IPS-NIHi11 (cell line): ENCODE measurements around the gene SLC4A2.

Experiments
- DNase-seq: peaks from one replicate; pipeline ENCODE4 v3.0.0; 2012; ENCODE audit warnings: mixed read lengths, low spot score

The SLC4A2 gene

GRCh38 chr7:151081170-151082101 is 22.0 kb downstream of the SLC4A2 start:
- no peak for DNase-seq

DNA sequence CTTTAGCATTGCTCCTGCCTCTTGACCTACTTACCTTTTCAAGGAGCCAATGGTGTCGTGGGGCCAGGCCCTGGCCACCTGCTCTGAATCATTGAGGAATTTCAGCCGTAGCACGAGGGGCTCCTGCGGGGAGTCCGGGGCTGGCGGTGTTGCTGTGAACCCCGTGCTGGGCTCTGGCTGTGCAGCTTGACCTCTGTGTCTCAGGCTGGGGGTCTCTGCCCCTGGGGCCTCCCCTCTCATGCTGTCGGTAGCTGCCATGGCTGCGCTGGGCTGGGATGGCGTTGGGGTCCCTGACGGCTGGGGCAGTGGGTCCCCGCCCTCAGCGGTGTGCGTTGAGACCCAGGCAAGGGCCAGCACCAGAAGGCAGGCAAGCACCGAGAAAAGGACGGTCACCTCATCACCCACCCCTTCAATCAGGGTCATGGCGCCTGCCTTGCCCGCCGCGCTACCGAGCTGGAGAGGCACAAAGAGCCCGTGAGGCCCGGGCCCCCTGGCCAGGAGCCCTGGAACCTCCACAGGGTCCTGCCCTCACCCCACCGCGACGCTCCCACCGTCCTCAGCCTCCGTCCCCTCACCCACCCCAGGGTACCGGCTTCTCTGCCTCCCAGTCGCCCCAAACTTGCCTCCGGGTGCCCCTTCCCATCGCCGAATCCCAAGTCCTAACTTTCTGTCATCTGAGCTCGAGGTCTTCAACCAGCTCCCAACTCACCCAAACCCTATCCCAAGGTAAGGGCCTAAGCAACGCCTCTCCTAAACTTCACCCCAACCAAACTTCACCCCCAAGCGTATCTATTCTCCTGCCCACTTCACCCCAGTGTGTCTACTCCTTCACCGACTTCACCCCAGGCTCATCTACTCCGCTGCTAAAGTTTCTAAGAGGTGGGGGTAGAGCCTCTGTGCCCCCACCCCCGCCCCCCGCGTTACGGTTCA is 23.0 kb downstream of the SLC4A2 start:
- DNase-seq: no peak

DNA sequence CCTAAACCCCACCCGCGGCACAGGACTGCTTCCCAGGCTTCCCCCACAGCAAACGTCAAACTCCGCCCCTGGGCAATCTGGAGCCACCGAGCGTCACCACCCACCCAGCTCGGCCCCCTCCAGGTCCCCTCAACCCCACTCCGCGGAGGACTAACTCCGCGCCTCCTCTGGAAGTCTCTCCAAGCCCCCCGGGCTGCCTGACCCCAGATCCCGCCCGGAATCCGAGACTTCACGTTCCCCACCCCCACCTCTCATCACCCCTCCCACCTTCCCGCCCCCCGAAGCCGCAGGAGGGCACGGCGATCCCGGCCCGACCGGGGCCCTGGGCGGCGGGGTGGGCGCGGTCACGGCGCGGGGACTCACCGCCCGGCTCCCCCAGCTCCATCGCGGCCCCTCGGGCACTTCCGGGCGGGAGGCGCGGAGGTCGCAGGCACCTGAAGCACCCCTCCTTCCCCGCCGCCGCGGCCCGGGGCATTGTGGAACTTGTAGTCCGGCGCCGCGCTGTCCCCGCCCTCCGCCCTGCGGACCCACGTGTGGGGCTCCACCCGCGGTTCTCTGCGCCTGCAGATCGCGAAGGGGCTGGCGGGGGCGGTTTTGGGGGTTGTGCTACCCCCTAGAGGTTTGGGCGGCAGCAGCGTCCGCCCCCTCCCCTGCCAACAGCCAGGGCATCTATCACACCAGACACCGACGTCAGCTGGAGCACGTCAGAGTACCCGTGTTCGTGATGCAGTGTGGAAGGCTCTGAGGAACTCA is 23.9 kb downstream of the SLC4A2 start, which contains the start of gene TMUB1:
TSS of gene TMUB1 (minus strand) at position 423 of the 753 bp plus-strand sequence. CDS start 930 bp downstream, outside the sequence.
- DNase-seq: peak; percentile 52

GRCh38 chr7:151083824-151084160 is 24.4 kb downstream of the SLC4A2 start:
- DNase-seq: no peak

DNA sequence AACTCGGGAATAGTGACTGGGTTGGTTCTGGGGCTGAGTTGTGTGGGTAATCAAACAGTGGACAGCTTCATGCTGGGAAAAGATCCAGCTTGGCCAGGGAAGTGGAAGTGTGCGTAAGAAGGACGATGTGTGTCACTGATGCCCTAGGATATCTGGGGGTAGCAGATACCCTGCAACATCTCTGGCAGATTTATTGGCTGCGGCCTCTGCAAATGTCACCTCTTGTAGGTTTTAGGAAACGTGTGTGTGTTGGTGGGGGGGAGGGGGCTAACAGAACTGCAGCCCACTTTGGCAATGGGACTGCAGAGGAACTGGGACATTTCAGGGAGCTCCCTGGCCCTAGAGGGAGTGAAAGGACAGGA is 25.9 kb downstream of the SLC4A2 start:
- DNase-seq: no peak

DNA sequence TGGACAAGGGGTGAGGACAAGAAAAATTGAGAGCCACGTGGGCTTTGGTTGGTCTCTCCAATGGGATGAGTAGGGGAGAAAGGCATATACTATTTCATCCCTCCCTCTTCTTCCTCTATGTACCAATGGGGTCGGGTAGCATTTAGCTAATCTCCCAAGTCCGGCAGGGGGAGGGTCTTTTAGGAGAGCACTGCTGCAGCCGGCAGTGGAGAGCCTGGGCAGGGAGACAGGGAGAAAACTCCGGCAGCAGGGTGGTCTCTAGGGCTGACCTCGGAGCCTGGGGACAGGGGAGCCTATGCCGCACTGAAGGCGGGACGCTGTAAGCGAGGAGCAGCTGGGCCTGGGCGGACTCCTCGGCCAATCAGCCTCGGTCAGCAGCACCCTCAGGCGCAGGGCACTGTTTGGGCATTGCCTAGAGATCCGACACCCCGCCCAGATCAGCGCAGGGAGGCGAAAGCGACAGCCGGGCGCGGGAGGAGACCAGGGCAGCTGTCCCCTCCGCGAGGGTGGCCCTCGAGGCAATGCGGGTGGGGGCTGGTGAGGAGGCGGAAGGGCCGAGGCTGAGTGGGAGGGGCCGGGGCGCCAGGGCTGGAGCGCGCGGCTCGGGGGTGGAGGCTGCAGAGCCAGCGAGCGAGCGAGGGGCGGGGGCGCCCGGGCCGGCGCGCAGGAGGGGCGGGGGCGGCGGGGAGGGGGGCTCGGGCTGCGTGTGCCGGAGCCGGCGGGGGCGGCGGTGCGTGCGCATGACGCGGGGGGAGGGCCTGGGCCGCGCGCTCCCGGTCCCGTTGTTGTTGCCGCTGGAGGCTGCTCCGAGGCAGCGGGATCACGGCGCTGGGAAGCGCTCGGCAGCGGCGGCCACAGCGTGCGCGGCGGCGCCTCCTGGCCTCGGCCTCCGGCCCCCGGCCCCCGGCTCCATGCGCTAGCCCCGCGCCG is 26.6 kb downstream of the SLC4A2 start, which contains the start of gene AGAP3:
TSS of gene AGAP3 (plus strand) at position 785 of the 930 bp plus-strand sequence. CDS start 267 bp downstream, outside the sequence.
- peak; percentile 91 for DNase-seq

DNA sequence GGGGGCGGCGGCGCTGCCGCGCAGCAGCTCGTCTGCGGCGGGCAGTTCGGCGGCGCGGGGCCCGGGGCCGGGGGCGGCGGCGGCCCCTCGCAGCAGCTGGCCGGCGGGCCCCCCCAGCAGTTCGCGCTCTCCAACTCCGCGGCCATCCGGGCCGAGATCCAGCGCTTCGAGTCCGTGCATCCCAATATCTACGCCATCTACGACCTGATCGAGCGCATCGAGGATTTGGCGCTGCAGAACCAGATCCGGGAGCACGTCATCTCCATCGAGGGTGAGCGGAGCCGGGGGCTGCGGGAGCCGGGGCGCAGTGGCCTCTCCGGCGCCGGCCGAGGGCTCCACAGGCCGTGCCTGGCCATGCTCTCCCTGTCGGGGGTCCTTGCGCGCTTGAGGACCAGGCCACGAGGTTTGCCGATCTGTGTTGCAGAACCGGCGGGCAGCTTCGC is 27.4 kb downstream of the SLC4A2 start:
- no peak for DNase-seq

GRCh38 chr7:151087245-151088018 is 28.0 kb downstream of the SLC4A2 start:
- DNase-seq: peak; percentile 53

GRCh38 chr7:151088019-151088855 is 28.8 kb downstream of the SLC4A2 start:
- DNase-seq: no peak

DNA sequence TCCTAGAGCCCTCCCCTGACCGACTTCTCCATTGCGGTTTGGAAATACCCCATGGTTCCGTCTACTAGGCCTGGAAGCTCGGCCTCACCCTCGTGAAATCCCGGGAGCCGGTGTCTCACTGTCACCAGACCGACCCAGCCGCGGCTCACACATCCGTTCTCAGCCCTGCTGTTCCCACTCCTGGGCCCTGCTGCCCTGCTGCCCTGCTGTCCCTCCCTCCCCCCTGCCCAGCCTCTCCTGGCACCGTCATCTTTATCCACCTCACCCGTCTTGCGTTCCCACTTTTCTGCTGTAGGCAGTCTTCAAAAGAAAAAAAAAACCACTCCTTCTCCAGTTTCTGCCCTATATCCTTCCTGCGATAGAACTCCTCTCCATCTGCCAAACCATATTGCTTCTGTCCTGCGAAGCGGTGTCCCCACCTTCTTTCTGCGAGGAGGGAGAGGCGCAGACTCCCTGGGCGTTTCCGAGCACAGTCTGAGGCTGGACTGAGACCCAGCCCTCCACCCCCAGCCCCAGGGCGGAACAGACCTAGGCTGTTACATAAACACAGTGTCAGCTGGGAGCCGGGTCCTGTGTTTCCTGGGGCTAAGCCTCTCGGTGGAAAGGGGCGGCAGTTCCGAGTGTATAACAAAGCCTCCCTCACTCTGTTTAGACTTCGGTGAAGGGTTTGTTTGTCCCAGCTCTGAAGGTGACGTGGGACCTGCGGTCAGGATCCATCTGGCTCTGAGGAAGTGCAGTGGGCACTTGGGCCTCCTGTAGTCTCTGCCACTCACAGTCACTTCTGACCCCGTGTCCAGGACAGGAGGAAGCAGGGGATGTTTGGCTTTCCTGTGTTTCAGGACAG is 29.7 kb downstream of the SLC4A2 start:
- DNase-seq: no peak

DNA sequence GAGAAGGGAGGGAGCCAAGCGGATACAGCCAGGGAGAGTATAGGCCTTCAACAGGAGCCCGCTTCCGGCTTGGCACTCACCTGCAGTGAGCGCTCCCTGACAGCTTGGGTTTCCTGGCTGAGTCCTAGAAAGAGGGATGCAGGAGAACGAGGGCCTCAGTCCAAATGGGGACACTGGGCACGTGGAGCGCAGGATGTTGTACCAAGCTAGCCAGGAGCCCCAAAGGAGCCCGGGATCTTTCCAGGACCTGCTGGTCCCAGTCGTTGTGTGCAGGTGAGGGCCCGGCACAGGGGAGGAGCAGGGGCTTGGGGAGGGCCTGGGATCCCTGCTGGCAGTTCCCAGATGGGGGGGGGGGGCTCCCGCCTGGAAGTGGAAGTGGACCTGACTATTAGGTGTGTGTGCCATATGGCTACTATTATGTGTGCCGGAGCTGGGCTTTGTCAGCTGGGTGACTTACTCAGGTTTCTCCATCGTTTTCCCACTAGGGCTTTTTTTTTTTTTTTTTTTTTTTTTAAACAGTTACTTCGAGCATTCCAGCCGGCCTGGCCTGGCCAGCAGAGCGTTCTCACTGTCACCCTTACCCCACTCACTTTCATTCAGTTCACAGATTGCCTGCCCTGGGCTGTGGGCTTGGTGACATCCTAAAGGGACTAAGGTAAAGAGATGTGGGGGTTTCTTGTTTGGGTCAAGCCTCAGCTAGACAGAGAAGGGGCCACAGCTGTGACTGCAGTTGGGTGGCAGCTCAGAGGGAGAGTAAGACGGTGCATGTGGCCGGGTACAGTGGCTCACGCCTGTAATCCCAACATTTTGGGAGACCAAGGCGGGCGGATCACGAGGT is 30.7 kb downstream of the SLC4A2 start:
- DNase-seq: no peak

- DNase-seq: no peak
Observed at GRCh38 chr7:151091003-151091402, 31.6 kb downstream of the SLC4A2 start.

DNA sequence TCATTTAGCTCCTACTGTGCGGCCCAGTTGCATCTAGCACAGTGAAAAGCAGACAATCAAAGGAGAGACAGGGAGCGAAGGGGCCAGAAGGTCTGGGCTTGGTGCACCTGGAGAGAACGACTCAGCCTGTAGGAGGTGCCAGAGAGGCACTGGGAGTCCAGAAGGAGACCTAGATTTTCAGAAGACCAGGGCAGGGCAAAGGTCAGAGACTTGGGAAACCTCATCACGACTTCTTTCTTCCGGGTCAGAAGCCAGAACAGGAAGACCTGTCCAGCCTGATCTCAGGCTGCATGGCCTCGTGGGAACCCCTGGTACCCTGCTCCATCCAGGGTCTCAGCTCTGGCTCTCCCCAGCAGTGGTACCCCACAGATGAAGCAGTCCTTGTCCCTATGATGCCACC is 32.0 kb downstream of the SLC4A2 start:
- DNase-seq: peak; percentile 72

DNA sequence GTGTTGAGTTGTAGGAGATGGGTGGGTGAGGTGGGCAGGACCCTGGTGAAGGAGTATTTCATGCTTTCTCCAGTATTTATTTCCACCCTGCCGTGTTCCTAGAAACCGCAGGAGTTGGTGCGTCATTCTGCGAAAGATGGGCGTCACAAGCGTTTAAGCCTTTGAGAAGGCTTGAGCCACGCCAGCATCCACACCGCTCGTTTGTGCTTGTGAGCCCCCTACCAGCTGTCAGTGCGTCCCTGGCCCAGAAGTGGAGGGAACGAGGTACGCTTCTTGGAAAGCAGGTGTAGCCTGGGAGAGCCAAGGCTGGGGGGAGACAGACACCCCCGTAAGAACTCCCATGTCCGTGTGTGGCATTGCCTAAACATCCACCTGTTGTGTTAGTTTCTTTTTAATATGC is 32.6 kb downstream of the SLC4A2 start:
- DNase-seq: no peak

GRCh38 chr7:151093748-151094147 is 34.4 kb downstream of the SLC4A2 start:
- no peak for DNase-seq

- DNase-seq: no peak
Observed at GRCh38 chr7:151094675-151095074, 35.3 kb downstream of the SLC4A2 start.

- no peak for DNase-seq
Observed at GRCh38 chr7:151095123-151095797, 35.9 kb downstream of the SLC4A2 start.
